DMS114 treated with DMSO at 0.1 percent for 48 hours (cell line): ENCODE results near the gene RIMS3.
"Not testable (repeated sequence)": the region's sequence is repeated elsewhere in the genome, so short reads cannot be mapped to it uniquely, and the experiment has no call there.

Source experiments
- DNase-seq: peaks from one replicate; lab custom pipeline; 2025; ENCODE audit not compliant: unreplicated experiment; lab: John Stamatoyannopoulos, UW

Gene RIMS3

GRCh38 chr1:40665335-40666171 lies at the start of gene RIMS3:
Gene RIMS3, minus strand, starts transcription at chr1:40665682. Its CDS starts 23,757 bp downstream, at chr1:40641925.
- peak; percentile 42 for DNase-seq

- DNase-seq: no peak
These were observed 47.5 kb upstream of the RIMS3 start for GRCh38 chr1:40712997-40713396.

GRCh38 chr1:40712405-40712944 lies 47.0 kb upstream of the RIMS3 start:
- DNase-seq: no peak

GRCh38 chr1:40711465-40712404 lies 46.3 kb upstream of the RIMS3 start:
- no peak for DNase-seq

GRCh38 chr1:40710581-40711315 lies 45.3 kb upstream of the RIMS3 start:
- peak; percentile 59 for DNase-seq

GRCh38 chr1:40709802-40710278 lies 44.4 kb upstream of the RIMS3 start:
- no peak for DNase-seq

- peak; percentile 91 for DNase-seq
These were observed 43.8 kb upstream of the RIMS3 start for GRCh38 chr1:40709100-40709801.

- DNase-seq: peak; percentile 84
These were observed 43.2 kb upstream of the RIMS3 start for GRCh38 chr1:40708750-40709099.

GRCh38 chr1:40706626-40707025 lies 41.1 kb upstream of the RIMS3 start:
- DNase-seq: no peak

GRCh38 chr1:40704817-40705733 lies 39.6 kb upstream of the RIMS3 start:
- no peak for DNase-seq

GRCh38 chr1:40703316-40703715 lies 37.8 kb upstream of the RIMS3 start:
- no peak for DNase-seq

GRCh38 chr1:40702810-40703209 lies 37.3 kb upstream of the RIMS3 start:
- DNase-seq: not testable (repeated sequence)

GRCh38 chr1:40701684-40702083 lies 36.2 kb upstream of the RIMS3 start:
- DNase-seq: no peak

GRCh38 chr1:40699787-40700186 lies 34.3 kb upstream of the RIMS3 start:
- DNase-seq: no peak

- DNase-seq: no peak
These were observed 32.0 kb upstream of the RIMS3 start for GRCh38 chr1:40697436-40697835.

GRCh38 chr1:40696294-40696693 lies 30.8 kb upstream of the RIMS3 start:
- DNase-seq: no peak

GRCh38 chr1:40694353-40694874 lies 28.9 kb upstream of the RIMS3 start:
- no peak for DNase-seq

- DNase-seq: no peak
These were observed 27.9 kb upstream of the RIMS3 start for GRCh38 chr1:40693425-40693824.

GRCh38 chr1:40692429-40692895 lies 27.0 kb upstream of the RIMS3 start:
- no peak for DNase-seq
